GM12801 (cell line): ENCODE results near the gene TARS3.

Experiments used
- TF ChIP-seq, protein P1 (sequence below): IDR thresholded peaks from one replicate; pipeline ENCODE4 v1.5.1; 2011; ENCODE audit warnings: control low read depth; ENCODE audit not compliant: insufficient read length; ENCODE audit errors: extremely low read depth

The TARS3 gene

DNA sequence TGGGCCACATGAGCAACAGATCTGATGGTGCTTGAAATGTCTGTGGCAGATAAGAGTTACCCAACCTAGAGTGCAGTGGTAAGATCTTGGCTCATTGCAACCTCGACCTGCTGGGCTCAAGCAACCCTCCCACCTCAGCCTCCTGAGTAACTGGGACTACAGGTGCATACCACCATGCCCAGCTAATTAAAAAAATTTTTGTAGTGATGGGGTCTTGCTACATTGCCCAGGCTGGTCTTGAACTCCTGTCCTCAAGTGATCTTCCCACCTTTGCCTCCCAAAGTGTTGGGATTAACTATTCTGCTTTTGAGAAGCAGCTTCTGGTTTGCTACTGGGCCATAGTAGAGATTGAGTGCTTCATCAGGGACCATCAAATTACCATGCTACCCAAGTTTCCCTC is 2.9 kb upstream of the TARS3 start:
- TF ChIP-seq, protein P1, sequence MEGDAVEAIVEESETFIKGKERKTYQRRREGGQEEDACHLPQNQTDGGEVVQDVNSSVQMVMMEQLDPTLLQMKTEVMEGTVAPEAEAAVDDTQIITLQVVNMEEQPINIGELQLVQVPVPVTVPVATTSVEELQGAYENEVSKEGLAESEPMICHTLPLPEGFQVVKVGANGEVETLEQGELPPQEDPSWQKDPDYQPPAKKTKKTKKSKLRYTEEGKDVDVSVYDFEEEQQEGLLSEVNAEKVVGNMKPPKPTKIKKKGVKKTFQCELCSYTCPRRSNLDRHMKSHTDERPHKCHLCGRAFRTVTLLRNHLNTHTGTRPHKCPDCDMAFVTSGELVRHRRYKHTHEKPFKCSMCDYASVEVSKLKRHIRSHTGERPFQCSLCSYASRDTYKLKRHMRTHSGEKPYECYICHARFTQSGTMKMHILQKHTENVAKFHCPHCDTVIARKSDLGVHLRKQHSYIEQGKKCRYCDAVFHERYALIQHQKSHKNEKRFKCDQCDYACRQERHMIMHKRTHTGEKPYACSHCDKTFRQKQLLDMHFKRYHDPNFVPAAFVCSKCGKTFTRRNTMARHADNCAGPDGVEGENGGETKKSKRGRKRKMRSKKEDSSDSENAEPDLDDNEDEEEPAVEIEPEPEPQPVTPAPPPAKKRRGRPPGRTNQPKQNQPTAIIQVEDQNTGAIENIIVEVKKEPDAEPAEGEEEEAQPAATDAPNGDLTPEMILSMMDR = no peak

DNA sequence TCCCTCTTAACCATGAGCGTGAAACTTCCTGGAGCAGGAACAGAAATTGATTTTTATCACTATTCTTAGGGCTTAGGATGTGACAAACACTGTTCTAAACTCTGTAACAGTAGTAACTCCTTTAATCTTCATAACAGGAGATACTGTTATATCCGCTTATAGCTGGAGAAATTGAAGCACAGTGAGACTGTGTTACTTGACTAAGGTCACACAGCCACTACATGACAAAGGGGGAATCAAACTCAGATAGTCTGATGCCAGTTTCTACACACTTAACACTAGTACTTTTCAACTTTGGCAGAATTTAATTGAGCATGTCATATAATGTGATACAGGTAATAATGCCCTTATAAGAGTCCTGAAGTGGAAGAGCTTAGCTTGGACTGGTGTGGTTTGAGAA is 800 bp upstream of the TARS3 start:
- TF ChIP-seq, protein P1 = no peak

DNA sequence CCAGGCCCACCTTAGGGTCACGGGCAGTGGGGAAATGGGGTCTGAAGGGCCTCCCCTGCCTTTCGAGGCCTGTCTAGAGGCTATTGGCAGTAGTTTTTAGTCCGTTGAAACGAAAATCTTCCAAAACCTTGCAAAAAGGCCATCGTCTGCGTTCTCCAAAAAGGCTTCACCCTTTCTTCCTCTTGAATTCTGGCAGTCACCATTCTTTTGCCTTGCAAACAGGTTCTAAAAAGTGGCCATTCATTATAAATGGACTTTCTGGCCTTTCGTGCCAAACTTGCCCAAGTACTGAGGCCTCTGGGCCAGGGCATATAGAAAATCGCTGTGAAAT is 367 bp upstream of the TARS3 start:
- TF ChIP-seq, protein P1 = no peak

DNA sequence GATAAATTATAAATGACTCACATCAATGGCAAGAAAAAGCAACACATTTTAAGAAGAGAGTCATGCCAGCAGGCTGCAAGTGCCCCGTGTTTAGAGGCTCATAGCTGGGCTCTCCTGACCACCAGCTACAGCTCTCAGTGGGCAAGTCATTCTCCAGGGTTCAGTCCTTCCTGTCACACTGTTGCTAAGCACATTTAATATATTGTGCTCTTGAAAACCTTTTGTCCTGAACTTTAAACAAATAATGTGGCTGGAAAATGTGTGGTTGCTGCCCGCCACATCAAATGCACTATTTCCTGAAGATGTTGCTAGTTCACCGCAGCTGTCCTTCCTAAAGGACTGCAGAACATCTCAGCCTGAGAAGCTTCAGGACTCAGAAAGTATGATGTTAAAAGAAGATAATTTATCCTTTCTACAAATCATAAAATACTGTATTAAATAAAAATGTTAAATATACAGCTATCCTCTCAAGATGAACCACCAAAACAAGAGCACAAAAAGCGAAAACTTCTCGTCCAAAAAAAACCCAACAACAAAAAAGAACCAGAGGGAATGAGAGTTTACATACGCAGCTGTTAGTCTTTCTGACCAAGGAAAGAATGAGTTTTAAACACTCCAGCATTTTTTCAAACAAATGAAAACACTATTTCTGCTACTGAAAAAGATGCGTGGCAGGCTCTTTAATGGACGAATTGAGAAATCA is 951 bp downstream of the TARS3 start:
- TF ChIP-seq, protein P1 = no peak

DNA sequence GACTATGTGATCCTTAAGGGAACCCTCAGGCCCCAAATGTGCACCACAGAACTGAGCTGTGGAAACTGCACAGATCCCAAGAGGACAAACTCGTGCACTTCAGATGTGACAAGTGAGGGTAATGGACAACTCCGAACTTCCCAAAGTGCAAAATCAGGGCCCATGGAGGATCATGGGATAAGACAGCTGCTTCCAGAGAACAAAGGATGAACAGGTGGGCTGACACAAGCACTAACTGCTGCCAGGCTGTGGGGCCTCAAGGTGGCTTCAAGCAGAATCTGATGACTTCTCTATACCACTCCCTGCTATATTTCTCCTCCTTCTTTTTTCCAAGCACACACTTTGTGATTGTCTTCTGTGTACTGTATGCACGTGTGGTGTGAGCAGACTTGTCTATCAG is 5.4 kb downstream of the TARS3 start:
- TF ChIP-seq, protein P1 = no peak

DNA sequence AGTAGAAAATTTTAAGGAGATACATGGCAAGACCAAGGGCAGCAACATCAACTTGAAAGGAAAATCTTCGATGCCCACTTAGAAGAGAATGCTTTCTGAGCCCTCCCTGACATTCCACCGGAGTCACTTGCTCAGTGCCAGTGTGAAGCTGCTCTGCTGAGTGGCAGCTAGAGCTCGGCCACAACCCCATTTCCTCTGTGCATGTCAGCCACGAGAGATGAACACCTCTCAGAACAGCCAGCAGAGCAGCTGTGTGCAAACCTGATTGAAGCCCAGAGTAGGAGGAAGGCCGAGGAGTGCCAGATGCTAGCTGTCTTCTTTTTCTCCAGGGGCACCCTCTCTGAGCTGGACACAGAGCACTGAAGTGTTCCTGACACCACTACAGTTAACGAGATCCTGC is 12.2 kb downstream of the TARS3 start:
- TF ChIP-seq, protein P1 = no peak

DNA sequence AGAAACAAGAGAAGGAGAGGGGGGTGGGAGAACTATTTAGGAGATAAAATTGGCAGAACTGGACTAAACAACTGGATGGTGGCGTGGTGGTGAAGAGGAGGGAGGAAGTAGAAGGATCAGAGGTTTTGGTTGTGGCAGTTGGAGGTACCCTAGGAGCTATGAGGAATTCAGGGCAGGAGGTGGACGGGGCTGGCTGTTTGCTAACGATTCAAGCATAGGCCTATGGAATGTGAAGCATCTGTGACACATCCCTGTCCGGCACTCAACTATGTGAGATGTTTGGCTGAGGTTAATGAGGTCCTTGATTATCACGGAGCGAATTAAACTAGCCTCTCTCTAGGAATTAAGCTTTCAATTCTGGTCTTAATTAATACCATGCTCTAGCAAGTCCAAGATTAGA is 13.5 kb downstream of the TARS3 start:
- TF ChIP-seq, protein P1 = no peak

DNA sequence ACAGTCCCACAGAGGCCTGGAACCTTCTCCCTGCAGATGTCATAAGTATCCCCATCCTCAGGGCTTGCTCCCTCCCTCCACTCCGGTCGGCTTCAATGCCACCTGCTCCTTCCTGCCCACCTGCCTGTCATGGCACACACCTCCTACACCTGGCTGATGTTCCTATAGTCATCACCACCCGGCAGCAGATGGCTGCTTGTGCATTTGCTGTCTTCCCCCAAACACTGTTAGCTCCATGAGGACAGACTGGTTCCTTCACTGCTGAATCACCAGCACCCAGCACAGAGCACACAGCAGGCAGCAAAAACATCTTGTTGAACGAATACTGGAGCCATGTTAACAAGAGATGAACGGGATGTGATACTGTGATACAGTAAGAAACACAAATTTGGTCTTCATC is 14.8 kb downstream of the TARS3 start:
- TF ChIP-seq, protein P1 = no peak
